Esophagus muscularis mucosa (tissue), 4 donors: ENCODE measurements around the gene HERPUD1. TPM values are rescaled to one million over a fixed set of nuclear protein-coding genes. Genes with fewer than 3 reads are reported as not detected.

Experiments used
- DNase-seq: peaks from one replicate; pipeline ENCODE4 v3.0.0-alpha.2; 2017; ENCODE audit errors: extremely low spot score
- H3K27ac ChIP-seq, 4 donors: fragments of 200-600 bp; sonication (generic); replicated peaks in 1 of 4; 1 replicate in 3 of 4; 2 replicates in 1 of 4; pipeline ENCODE4 v1.5.1; 2016 to 2019; ENCODE audit warnings: mild to moderate bottlenecking in 1 of 4
- H3K27me3 ChIP-seq, 4 donors: fragments of 200-600 bp; sonication (generic); one replicate each; pipeline versions ENCODE4 v1.5.1 to v1.6.0; 2016 to 2019
- H3K36me3 ChIP-seq, 4 donors: fragments of 200-600 bp; sonication (generic); one replicate each; pipeline ENCODE4 v1.5.1; 2016 to 2019
- H3K4me1 ChIP-seq, 4 donors: fragments of 200-600 bp; sonication (generic); one replicate each; pipeline ENCODE4 v1.5.1; 2016 to 2019
- H3K4me3 ChIP-seq, 4 donors: fragments of 200-600 bp; sonication (generic); 1 replicate in 2 of 4; 2 replicates in 2 of 4; pipeline ENCODE4 v1.5.1; 2016 to 2019; ENCODE audit warnings: mild to moderate bottlenecking in 4 of 4, moderate library complexity in 1 of 4
- H3K9me3 ChIP-seq, 4 donors: fragments of 200-600 bp; sonication (generic); 1 replicate in 3 of 4; 2 replicates in 1 of 4; pipeline ENCODE4 v1.5.1; 2016 to 2019
- CTCF ChIP-seq, 3 experiments: fragments of 200-600 bp in 2 of 3; fragments of 450-650 bp in 1 of 3; sonication (generic) in 2 of 3; IDR thresholded peaks; one replicate each; pipeline ENCODE4 v1.5.1; 2017 to 2019; ENCODE audit warnings: antibody characterized with exemption in 3 of 3, mild to moderate bottlenecking in 2 of 3, moderate library complexity in 1 of 3
- EP300 ChIP-seq: sonication (generic); formaldehyde crosslinking; IDR thresholded peaks from one replicate; pipeline ENCODE4 v1.6.1; 2017; ENCODE audit warnings: antibody characterized with exemption
- POLR2A ChIP-seq: fragments of 450-650 bp; IDR thresholded peaks from one replicate; pipeline ENCODE4 v1.6.1; 2017; ENCODE audit warnings: antibody characterized with exemption, moderate library complexity, mild to moderate bottlenecking, low read depth
- POLR2AphosphoS5 ChIP-seq, 2 donors: sonication (generic); formaldehyde crosslinking; IDR thresholded peaks; one replicate each; pipeline ENCODE4 v1.6.1; 2017; ENCODE audit warnings: antibody characterized with exemption in 2 of 2
- WGBS: methylation state at CpG from one replicate; pipeline ENCODE4 v1.1.5; 2018; 5-methylcytosine and 5-hydroxymethylcytosine counted together
- intact Hi-C: fragments of 100-400 bp; cut with DNase I; formaldehyde crosslinking; loops from one replicate; pipeline ENCODE4 v1.15.1; 2023
- total RNA-seq, 4 donors: library from RNA; depleted of rRNA; stranded (reverse); fragments of >200 nt; gene quantifications; one replicate each; pipeline versions ENCODE4 v1.1.0 to v1.2.1, GENCODE V29; 2016

Gene HERPUD1
- total RNA-seq, 4 donors from 2014 or later, result 64.0 to 99.7 (median 71.5) TPM

DNA sequence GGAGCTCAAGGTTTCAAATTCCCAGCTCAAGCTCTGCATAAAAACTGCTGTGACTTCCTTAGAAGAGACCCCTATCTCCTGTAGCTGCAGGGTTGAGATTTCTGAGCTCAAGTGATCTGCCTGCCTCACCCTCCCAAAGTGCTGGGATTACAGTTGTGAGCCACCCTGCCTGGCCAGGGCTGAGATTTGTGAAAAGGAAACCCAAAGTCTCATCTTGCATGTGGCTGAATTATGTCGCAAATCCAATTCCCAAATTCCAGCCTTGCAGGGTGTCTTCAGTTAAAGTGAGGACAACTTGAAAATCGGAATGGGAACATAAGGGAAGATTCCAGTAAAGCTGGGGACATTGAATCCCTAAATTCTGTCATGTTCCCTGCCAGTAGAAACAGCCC, 15.7 kb downstream of the HERPUD1 start:
- Histone ChIP-seq H3K36me3 (peaks cover 30 to 64% (median 54%) of the 10 kb centered on the region in 4 donors), H3K4me1 (peaks cover 0 to 2% (median 0%) of the 10 kb centered on the region in 4 donors), H3K4me3 (no peak overlapping the region), H3K27ac (no peak overlapping the region), H3K9me3 (no peaks in the 10 kb centered on the region), H3K27me3 (no peaks in the 10 kb centered on the region)
- WGBS, result 84% methylated on average over 2 of the region's 2 CpGs
- intact Hi-C loops, result loop anchor here (5.0 kb wide), 1 partner anchor 80 kb away; the partner anchor contains the start of gene SLC12A3
- TF ChIP-seq CTCF (IDR thresholded peaks at IDR 0.05) (no peak), POLR2A (no peak), POLR2AphosphoS5 (IDR thresholded peaks at IDR 0.05) (no peak), EP300 (no peak)
- DNase-seq, result no peak

GRCh38 chr16:56948234-56948633, 16.3 kb downstream of the HERPUD1 start:
- TF ChIP-seq POLR2A (no peak), CTCF (IDR thresholded peaks at IDR 0.05) (no peak), EP300 (no peak), POLR2AphosphoS5 (IDR thresholded peaks at IDR 0.05) (no peak)
- Histone ChIP-seq H3K4me1 (no peaks in the 10 kb centered on the region), H3K4me3 (no peak overlapping the region), H3K27me3 (no peaks in the 10 kb centered on the region), H3K9me3 (no peaks in the 10 kb centered on the region), H3K36me3 (peaks cover 23 to 57% (median 48%) of the 10 kb centered on the region in 4 donors), H3K27ac (no peak overlapping the region)
- intact Hi-C loops, result loop anchor here (5.0 kb wide), 1 partner anchor 81 kb away; the partner anchor contains the start of gene SLC12A3
- DNase-seq, result no peak
- over 99% methylated on average over 6 of the region's 6 CpGs for WGBS

GRCh38 chr16:56950051-56950450, 18.1 kb downstream of the HERPUD1 start:
- no peak overlapping the region for H3K4me3 ChIP-seq
- no peak for TF ChIP-seq POLR2A
- no peak for TF ChIP-seq CTCF (IDR thresholded peaks at IDR 0.05)
- no peak for TF ChIP-seq POLR2AphosphoS5 (IDR thresholded peaks at IDR 0.05)
- TF ChIP-seq EP300, result no peak
- H3K27ac ChIP-seq, result no peak overlapping the region
- peaks cover 5 to 39% (median 30%) of the 10 kb centered on the region in 4 donors for H3K36me3 ChIP-seq
- no peak for DNase-seq
- no peaks in the 10 kb centered on the region for H3K9me3 ChIP-seq
- no peaks in the 10 kb centered on the region for H3K4me1 ChIP-seq
- 96% methylated on average over 4 of the region's 4 CpGs for WGBS
- H3K27me3 ChIP-seq, result no peaks in the 10 kb centered on the region
- intact Hi-C loops, result no loop called here

DNA sequence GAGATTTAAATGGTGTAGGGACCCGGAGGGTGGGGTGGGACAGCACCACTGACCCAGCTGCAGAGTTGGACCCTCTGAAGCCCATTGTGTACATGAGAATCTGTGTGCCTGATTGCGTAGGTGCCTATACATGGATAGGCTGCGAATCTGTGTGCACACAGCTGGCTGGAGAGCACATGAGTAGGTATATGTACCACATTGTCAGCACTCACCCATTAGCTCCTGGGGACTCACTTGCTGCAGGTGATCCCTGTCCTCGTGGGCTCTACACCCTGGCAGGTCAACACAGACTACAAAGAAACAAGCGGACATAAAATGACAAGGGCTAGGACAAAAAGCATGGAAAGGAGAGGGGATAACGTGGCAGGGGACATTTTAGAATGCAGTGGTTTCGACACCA, 18.5 kb downstream of the HERPUD1 start:
- TF ChIP-seq POLR2AphosphoS5 (IDR thresholded peaks at IDR 0.05) (no peak), CTCF (IDR thresholded peaks at IDR 0.05) (no peak), EP300 (no peak), POLR2A (no peak)
- intact Hi-C loops, result no loop called here
- Histone ChIP-seq H3K27ac (no peak overlapping the region), H3K4me3 (no peak overlapping the region), H3K27me3 (no peaks in the 10 kb centered on the region), H3K4me1 (no peaks in the 10 kb centered on the region), H3K9me3 (no peaks in the 10 kb centered on the region), H3K36me3 (peaks cover 1 to 35% (median 26%) of the 10 kb centered on the region in 4 donors)
- no peak for DNase-seq
- 83% methylated on average over 7 of the region's 7 CpGs for WGBS
